ENCODE measurements around the gene MYO16. TPM values are rescaled to one million over a fixed set of nuclear protein-coding genes. Genes with fewer than 3 reads are reported as not detected.

Gene MYO16
- total and polyA plus RNA-seq, 2 of the 4 experiments (the other 2 are of a cell fraction): under 0.01 to 0.03 TPM

GRCh38 chr13:109072505-109072904, 443.1 kb downstream of the MYO16 start:
- Histone ChIP-seq H3K56ac (ENCODE audit: extremely low read depth, insufficient read depth, low read length) (no peak overlapping the region), H3K36me3 (ENCODE audit: control insufficient read depth, insufficient read depth, low read length) (no peaks in the 10 kb centered on the region), H3K4me2 (ENCODE audit: low read depth, low read length) (no peak overlapping the region), H2AFZ (replicated peaks; ENCODE audit: low read length, poor library complexity) (no peak overlapping the region), H3K9me3 (ENCODE audit: control insufficient read depth, insufficient read depth, low read length) (no peaks in the 10 kb centered on the region), H3K23ac (ENCODE audit: low read depth, low read length) (no peak overlapping the region), H2BK20ac (ENCODE audit: low read depth, low read length) (no peak overlapping the region), H3K27ac (ENCODE audit: insufficient read depth, low read length) (no peak overlapping the region), H2BK120ac (ENCODE audit: low read depth, low read length) (no peak overlapping the region), H3K9me1 (ENCODE audit: insufficient read depth, low read length) (no peaks in the 10 kb centered on the region), H4K20me1 (ENCODE audit: insufficient read depth, low read length) (no peaks in the 10 kb centered on the region), H3K27me3 (ENCODE audit: control insufficient read depth, insufficient read depth, low read length) (peaks cover 9% of the 10 kb centered on the region), H3K18ac (ENCODE audit: low read depth, low read length) (no peak overlapping the region), H3K4ac (ENCODE audit: low read depth, low read length) (no peak overlapping the region), H4K8ac (ENCODE audit: low read depth in 2 of 2, low read length in 2 of 2) (no peak overlapping the region), H4K5ac (ENCODE audit: low read depth, low read length) (no peak overlapping the region), H3K4me1 (ENCODE audit: control insufficient read depth, insufficient read depth, low read length) (no peaks in the 10 kb centered on the region), H3K14ac (replicated peaks; ENCODE audit: low read depth, low read length) (no peak overlapping the region), H4K91ac (ENCODE audit: insufficient read depth, low read depth, low read length) (no peak overlapping the region), H2BK15ac (ENCODE audit: low read depth, low read length) (no peak overlapping the region), H3K79me1 (ENCODE audit: low read depth in 1 of 2, low read length in 2 of 2) (no peaks in the 10 kb centered on the region), H2AK9ac (replicated peaks; ENCODE audit: low read depth, low read length, poor library complexity) (no peak overlapping the region), H2AK5ac (ENCODE audit: low read depth, low read length) (no peak overlapping the region), H3K4me3 (ENCODE audit: insufficient read depth, low read depth, low read length) (no peak overlapping the region), H2BK5ac (ENCODE audit: low read depth, low read length, poor library complexity, severe bottlenecking) (no peak overlapping the region), H3K9ac (ENCODE audit: low read depth, low read length) (no peak overlapping the region)
- intact Hi-C loops (cut with micrococcal nuclease): no loop called here
- POLR2A ChIA-PET (ENCODE audit: unreplicated experiment): no interaction called here
- TF ChIP-seq CEBPB (IDR thresholded peaks at IDR 0.05; ENCODE audit: low read depth, low read length): no peak
- no peak for TF ChIP-seq MAZ (IDR thresholded peaks at IDR 0.05; ENCODE audit: borderline replicate concordance, low read depth, low read length)
- no peak for TF ChIP-seq MXI1 (IDR thresholded peaks at IDR 0.05; ENCODE audit: borderline replicate concordance, low read depth, low read length)
- TF ChIP-seq CHD1 (IDR thresholded peaks at IDR 0.05; ENCODE audit: low read depth, low read length): no peak
- TF ChIP-seq POLR2A (IDR thresholded peaks at IDR 0.05; ENCODE audit: low read depth, low read length): no peak
- TF ChIP-seq BHLHE40 (IDR thresholded peaks at IDR 0.05; ENCODE audit: low read depth, low read length): no peak
- no peak for TF ChIP-seq RFX5 (IDR thresholded peaks at IDR 0.05; ENCODE audit: low read depth, low read length)
- no peak for TF ChIP-seq SMC3 (IDR thresholded peaks at IDR 0.05; ENCODE audit: low read depth, low read length)
- TF ChIP-seq, protein P1, sequence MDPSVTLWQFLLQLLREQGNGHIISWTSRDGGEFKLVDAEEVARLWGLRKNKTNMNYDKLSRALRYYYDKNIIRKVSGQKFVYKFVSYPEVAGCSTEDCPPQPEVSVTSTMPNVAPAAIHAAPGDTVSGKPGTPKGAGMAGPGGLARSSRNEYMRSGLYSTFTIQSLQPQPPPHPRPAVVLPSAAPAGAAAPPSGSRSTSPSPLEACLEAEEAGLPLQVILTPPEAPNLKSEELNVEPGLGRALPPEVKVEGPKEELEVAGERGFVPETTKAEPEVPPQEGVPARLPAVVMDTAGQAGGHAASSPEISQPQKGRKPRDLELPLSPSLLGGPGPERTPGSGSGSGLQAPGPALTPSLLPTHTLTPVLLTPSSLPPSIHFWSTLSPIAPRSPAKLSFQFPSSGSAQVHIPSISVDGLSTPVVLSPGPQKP (IDR thresholded peaks at IDR 0.05; ENCODE audit: borderline replicate concordance, low read depth, low read length): no peak
- TF ChIP-seq, protein P2, sequence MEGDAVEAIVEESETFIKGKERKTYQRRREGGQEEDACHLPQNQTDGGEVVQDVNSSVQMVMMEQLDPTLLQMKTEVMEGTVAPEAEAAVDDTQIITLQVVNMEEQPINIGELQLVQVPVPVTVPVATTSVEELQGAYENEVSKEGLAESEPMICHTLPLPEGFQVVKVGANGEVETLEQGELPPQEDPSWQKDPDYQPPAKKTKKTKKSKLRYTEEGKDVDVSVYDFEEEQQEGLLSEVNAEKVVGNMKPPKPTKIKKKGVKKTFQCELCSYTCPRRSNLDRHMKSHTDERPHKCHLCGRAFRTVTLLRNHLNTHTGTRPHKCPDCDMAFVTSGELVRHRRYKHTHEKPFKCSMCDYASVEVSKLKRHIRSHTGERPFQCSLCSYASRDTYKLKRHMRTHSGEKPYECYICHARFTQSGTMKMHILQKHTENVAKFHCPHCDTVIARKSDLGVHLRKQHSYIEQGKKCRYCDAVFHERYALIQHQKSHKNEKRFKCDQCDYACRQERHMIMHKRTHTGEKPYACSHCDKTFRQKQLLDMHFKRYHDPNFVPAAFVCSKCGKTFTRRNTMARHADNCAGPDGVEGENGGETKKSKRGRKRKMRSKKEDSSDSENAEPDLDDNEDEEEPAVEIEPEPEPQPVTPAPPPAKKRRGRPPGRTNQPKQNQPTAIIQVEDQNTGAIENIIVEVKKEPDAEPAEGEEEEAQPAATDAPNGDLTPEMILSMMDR (conservative IDR thresholded peaks at IDR 0.05; ENCODE audit: low read depth, low read length): no peak
- TF ChIP-seq FOS (IDR thresholded peaks at IDR 0.05; ENCODE audit: low read depth, low read length): no peak
- TF ChIP-seq RCOR1 (IDR thresholded peaks at IDR 0.05; ENCODE audit: insufficient replicate concordance, low read length): no peak
- in situ Hi-C loops (cut with MboI; ENCODE audit: low sequenced_read_pairs): no loop called here
- BruUV-seq (replicated peaks): no TSS peak
- DNase-seq (no peak), ATAC-seq (ENCODE audit: low read depth) (no peak)
- dilution Hi-C loops (cut with HindIII; ENCODE audit: low sequenced_read_pairs, unreplicated experiment): no loop called here
- CTCF ChIA-PET: no interaction called here
- no CpG with 5 or more reads among the region's 3 CpGs for WGBS, 2 experiments (ENCODE audit: extremely low coverage in 2 of 2, insufficient read length in 1 of 2)
